Adrenal gland (tissue), 5 donors: ENCODE results near the gene DBI.

ENCODE experiments used
- POLR2A ChIP-seq, 2 donors: fragments of 450-650 bp; IDR thresholded peaks; one replicate each; pipeline ENCODE4 v1.6.1; 2017; ENCODE audit warnings: antibody characterized with exemption in 2 of 2, mild to moderate bottlenecking in 2 of 2, moderate library complexity in 1 of 2
- TF ChIP-seq, protein P1 (sequence below), 6 experiments: fragments of 450-650 bp in 4 of 6; fragments of 200-600 bp in 2 of 6; sonication (generic) in 1 of 6; IDR thresholded peaks; 1 replicate in 5 of 6; 2 replicates in 1 of 6; pipeline versions ENCODE4 v1.5.1 to v1.8.0; 2016 to 2021; ENCODE audit warnings: antibody characterized with exemption in 6 of 6, mild to moderate bottlenecking in 2 of 6, moderate library complexity in 1 of 6
- donor health status: DM: no; HTN: no; CAD: no.

DNA sequence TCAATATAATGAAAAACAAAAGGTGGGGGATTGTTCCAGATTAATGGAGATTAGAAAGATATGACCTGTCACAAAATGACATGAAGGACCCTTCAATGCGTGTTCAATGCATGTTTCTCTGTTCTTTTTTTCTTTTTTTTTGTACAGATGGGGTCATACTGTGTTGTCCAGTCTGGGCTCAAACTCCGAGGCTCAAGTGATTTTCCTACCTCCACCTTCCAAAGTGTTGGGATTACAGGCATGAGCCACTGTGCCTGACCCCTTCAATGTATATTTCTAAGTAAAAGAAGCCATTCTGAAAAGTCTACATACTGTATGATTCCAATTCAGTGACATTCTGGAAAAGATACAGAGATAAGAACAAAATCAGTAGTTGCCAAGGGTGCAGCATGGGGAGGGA is 32.9 kb upstream of the DBI start:
- TF ChIP-seq, protein P1, sequence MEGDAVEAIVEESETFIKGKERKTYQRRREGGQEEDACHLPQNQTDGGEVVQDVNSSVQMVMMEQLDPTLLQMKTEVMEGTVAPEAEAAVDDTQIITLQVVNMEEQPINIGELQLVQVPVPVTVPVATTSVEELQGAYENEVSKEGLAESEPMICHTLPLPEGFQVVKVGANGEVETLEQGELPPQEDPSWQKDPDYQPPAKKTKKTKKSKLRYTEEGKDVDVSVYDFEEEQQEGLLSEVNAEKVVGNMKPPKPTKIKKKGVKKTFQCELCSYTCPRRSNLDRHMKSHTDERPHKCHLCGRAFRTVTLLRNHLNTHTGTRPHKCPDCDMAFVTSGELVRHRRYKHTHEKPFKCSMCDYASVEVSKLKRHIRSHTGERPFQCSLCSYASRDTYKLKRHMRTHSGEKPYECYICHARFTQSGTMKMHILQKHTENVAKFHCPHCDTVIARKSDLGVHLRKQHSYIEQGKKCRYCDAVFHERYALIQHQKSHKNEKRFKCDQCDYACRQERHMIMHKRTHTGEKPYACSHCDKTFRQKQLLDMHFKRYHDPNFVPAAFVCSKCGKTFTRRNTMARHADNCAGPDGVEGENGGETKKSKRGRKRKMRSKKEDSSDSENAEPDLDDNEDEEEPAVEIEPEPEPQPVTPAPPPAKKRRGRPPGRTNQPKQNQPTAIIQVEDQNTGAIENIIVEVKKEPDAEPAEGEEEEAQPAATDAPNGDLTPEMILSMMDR (IDR thresholded peaks at IDR 0.05) = no peak
- no peak for TF ChIP-seq POLR2A (IDR thresholded peaks at IDR 0.05)
